Activated B cell treated with CpG ODN at 0.5 μM for 24 hours (primary cell): Measurements from ENCODE around the gene CDK7. TPM values are rescaled to one million over a fixed set of nuclear protein-coding genes. Genes with fewer than 3 reads are reported as not detected.

Experiments used
- ATAC-seq: fragments of 200-7000 bp; cut with Tn5 transposase; one replicate; pipeline ENCODE4 v1.10.0; 2021; ENCODE audit warnings: low read depth, mild to moderate bottlenecking, moderate library complexity
- CTCF ChIA-PET: fragments of 350-600 bp; sonication (Branson Sonifier 250); formaldehyde crosslinking; loops from one replicate; lab custom pipeline; 2021; ENCODE audit warnings: antibody characterized with exemption; lab: Charles Lee
- POLR2A ChIA-PET: fragments of 350-600 bp; sonication (Branson Sonifier 250); formaldehyde crosslinking; loops from one replicate; lab custom pipeline; 2021; ENCODE audit warnings: antibody characterized with exemption; lab: Charles Lee
- DNase-seq: peaks from one replicate; pipeline ENCODE4 v3.0.0; 2022
- H3K27ac Mint-ChIP-seq: one replicate; pipeline ENCODE4 v1.8.0; 2020; ENCODE audit warnings: mixed read lengths
- H3K27me3 Mint-ChIP-seq: one replicate; pipeline ENCODE4 v1.8.0; 2021; ENCODE audit warnings: mixed read lengths
- H3K36me3 Mint-ChIP-seq: one replicate; pipeline ENCODE4 v1.8.0; 2021; ENCODE audit warnings: low read depth, mixed read lengths
- H3K4me1 Mint-ChIP-seq: one replicate; pipeline ENCODE4 v1.8.0; 2021; ENCODE audit warnings: mixed read lengths
- H3K4me3 Mint-ChIP-seq: one replicate; pipeline ENCODE4 v1.8.0; 2020; ENCODE audit warnings: mild to moderate bottlenecking, mixed read lengths
- H3K9me3 Mint-ChIP-seq: one replicate; pipeline ENCODE4 v1.8.0; 2020; ENCODE audit warnings: mixed read lengths
- intact Hi-C: fragments of 100-400 bp; cut with micrococcal nuclease; formaldehyde crosslinking; loops from one replicate; pipeline ENCODE4 v1.15.1; 2024
- total RNA-seq: library from RNA; stranded (reverse); gene quantifications from 2 replicates; pipeline ENCODE4 v1.2.3, GENCODE V29; 2022
- TF ChIP-seq, protein P1 (sequence below): fragments of 200-600 bp; IDR thresholded peaks from one replicate; pipeline ENCODE4 v1.8.0; 2022; ENCODE audit warnings: antibody characterized with exemption, mild to moderate bottlenecking

The CDK7 gene
- total RNA-seq, 1 donor from 2014 or later = 33.5 TPM

DNA sequence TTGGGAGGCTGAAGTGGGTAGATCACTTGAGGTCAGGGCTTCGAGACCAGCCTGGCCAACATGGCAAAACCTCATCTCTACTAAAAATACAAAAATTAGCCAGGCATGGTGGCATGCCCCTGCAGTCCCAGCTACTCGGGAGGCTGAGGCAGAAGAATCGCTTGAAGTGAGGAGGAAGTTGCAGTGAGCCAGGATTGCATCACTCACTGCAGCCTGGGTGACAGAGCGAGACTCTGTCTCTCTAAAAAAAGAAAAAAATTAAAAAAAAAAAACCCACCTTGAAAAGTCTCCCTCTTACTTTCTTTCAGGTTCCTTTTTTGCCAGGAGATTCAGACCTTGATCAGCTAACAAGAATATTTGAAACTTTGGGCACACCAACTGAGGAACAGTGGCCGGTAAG, 34.2 kb downstream of the CDK7 start:
- H3K4me3 Mint-ChIP-seq = no peak overlapping the region
- peak overlapping the region; percentile 53 for H3K27ac Mint-ChIP-seq
- peak; percentile 47 for ATAC-seq
- intact Hi-C loops = no loop called here
- H3K4me1 Mint-ChIP-seq = peaks cover 10% of the 10 kb centered on the region
- POLR2A ChIA-PET = interaction anchor here (1.2 kb wide), 1 partner anchor 34 kb away, joined by 7 read pairs; the partner anchor contains the start of gene CDK7
- CTCF ChIA-PET = no interaction called here
- peaks cover 71% of the 10 kb centered on the region for H3K36me3 Mint-ChIP-seq
- TF ChIP-seq, protein P1, sequence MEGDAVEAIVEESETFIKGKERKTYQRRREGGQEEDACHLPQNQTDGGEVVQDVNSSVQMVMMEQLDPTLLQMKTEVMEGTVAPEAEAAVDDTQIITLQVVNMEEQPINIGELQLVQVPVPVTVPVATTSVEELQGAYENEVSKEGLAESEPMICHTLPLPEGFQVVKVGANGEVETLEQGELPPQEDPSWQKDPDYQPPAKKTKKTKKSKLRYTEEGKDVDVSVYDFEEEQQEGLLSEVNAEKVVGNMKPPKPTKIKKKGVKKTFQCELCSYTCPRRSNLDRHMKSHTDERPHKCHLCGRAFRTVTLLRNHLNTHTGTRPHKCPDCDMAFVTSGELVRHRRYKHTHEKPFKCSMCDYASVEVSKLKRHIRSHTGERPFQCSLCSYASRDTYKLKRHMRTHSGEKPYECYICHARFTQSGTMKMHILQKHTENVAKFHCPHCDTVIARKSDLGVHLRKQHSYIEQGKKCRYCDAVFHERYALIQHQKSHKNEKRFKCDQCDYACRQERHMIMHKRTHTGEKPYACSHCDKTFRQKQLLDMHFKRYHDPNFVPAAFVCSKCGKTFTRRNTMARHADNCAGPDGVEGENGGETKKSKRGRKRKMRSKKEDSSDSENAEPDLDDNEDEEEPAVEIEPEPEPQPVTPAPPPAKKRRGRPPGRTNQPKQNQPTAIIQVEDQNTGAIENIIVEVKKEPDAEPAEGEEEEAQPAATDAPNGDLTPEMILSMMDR = no peak
- H3K9me3 Mint-ChIP-seq = no peaks in the 10 kb centered on the region
- no peaks in the 10 kb centered on the region for H3K27me3 Mint-ChIP-seq
- DNase-seq = no peak

DNA sequence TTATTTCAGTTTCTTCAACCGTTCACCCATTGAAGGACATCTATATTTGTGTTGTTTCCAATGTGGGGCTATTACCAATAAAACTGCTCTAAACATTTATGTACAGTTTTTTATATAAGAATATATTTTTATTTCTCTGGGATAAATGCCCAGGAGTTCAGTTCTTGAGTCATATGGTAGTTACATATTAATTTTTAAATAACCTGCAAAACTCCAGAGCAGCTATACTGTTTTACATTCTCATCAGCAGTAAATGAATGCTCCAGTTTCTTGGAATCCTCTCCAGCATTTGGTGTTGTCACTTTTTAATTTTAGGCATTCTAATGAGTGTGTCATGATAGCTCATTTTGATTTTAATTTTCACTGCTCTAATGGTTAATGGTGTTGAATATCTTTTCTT, 36.2 kb downstream of the CDK7 start:
- H3K4me1 Mint-ChIP-seq = peaks cover 10% of the 10 kb centered on the region
- H3K4me3 Mint-ChIP-seq = no peak overlapping the region
- POLR2A ChIA-PET = no interaction called here
- no peaks in the 10 kb centered on the region for H3K9me3 Mint-ChIP-seq
- H3K27ac Mint-ChIP-seq = no peak overlapping the region
- DNase-seq = no peak
- TF ChIP-seq, protein P1 = no peak
- CTCF ChIA-PET = no interaction called here
- ATAC-seq = no peak
- intact Hi-C loops = no loop called here
- H3K27me3 Mint-ChIP-seq = no peaks in the 10 kb centered on the region
- H3K36me3 Mint-ChIP-seq = peaks cover 67% of the 10 kb centered on the region

DNA sequence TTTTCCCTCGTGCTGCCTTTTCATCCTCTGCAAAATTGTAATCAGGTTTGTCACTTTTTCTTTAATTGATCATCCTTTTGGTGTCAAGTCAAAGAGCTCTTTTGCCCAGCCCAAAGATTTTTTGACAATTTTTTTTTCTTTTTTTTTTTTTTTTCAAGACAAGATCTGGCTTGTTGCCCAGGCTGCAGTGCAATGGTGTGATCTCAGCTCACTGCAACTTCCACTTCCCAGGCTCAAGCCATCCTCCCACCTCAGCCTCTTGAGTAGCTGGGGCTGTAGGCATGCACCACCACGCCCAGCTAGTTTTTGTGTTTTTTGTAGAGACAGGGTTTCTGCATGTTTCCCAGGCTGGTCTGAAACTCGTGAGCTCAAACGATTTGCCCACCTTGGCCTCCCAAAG, 36.7 kb downstream of the CDK7 start:
- Mint-ChIP-seq H3K4me3 (no peak overlapping the region), H3K27ac (no peak overlapping the region)
- intact Hi-C loops = no loop called here

DNA sequence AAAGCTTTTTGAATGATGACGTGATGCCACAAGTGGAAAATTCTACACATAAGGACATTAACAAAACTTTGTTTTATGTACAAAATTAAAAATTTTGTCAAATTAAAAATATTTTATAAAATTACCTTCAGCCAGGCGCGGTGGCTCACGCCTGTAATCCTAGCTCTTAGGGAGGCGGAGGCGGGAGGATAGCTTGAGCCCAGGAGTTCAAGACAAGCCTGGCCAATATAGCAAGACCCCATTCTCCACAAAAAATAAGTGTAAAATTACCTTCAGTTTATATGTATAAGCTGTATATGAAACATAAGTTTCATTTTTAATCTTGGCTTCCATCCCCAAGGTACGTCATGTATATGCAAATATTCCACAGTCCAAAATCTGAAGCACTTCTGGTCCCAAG, 40.9 kb downstream of the CDK7 start:
- Mint-ChIP-seq H3K36me3 (peaks cover 72% of the 10 kb centered on the region), H3K4me3 (no peak overlapping the region), H3K4me1 (peaks cover 5% of the 10 kb centered on the region), H3K9me3 (no peaks in the 10 kb centered on the region), H3K27ac (no peak overlapping the region), H3K27me3 (no peaks in the 10 kb centered on the region)
- DNase-seq = no peak
- no peak for ATAC-seq
- intact Hi-C loops = no loop called here
- POLR2A ChIA-PET = no interaction called here
- TF ChIP-seq, protein P1 = no peak
- CTCF ChIA-PET = no interaction called here

More for the DNA sequence above, 36.7 kb downstream of the CDK7 start:
- TF ChIP-seq, protein P1 = no peak
- ChIA-PET CTCF (no interaction called here), POLR2A (interaction anchor here (0.7 kb wide), 2 partner anchors 51 to 224 kb away, joined by 4 to 6 read pairs; no protein-coding TSS in a partner anchor)
- Mint-ChIP-seq H3K4me1 (peaks cover 10% of the 10 kb centered on the region), H3K9me3 (no peaks in the 10 kb centered on the region), H3K36me3 (peaks cover 68% of the 10 kb centered on the region), H3K27me3 (no peaks in the 10 kb centered on the region)
- DNase-seq (no peak), ATAC-seq (no peak)

DNA sequence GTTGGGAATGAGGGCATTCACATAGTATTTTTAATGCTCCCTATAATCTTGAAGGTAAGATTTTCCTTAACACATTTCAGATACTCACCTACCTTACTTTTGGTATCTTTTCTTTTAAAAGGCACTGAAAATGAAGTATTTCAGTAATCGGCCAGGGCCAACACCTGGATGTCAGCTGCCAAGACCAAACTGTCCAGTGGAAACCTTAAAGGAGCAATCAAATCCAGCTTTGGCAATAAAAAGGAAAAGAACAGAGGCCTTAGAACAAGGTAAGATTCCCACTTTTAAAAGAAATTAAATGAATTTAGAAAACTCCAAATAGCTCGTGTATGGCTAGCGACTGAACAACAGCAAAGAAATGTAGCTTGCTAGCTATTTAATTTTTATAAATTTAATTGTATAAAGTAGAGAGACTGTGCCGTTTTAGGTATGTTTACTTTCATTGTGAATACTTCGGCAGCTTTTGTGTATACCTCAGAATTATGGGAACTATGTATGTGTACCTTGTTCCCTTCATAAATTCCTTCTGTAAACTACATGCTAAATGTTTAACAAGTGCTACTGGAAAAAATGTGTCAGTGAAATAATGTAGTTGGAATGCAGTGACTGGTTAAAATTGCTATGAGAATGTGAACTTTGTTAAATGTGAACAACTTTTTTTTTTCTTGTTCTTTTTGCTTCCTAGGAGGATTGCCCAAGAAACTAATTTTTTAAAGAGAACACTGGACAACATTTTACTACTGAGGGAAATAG, 41.9 kb downstream of the CDK7 start:
- H3K27me3 Mint-ChIP-seq = no peaks in the 10 kb centered on the region
- ATAC-seq (no peak), DNase-seq (no peak)
- no peak overlapping the region for H3K4me3 Mint-ChIP-seq
- ChIA-PET POLR2A (no interaction called here), CTCF (no interaction called here)
- TF ChIP-seq, protein P1 = no peak
- no peak overlapping the region for H3K27ac Mint-ChIP-seq
- no peaks in the 10 kb centered on the region for H3K9me3 Mint-ChIP-seq
- intact Hi-C loops = no loop called here
- H3K4me1 Mint-ChIP-seq = peaks cover 5% of the 10 kb centered on the region
- H3K36me3 Mint-ChIP-seq = peaks cover 73% of the 10 kb centered on the region
